T-helper 2 cell (primary cell): ENCODE data around the gene TNNT3.
"Not testable (repeated sequence)": the region's sequence is repeated elsewhere in the genome, so short reads cannot be mapped to it uniquely, and the experiment has no call there.

Experiments used
- DNase-seq, 5 experiments: peaks; one replicate each; pipeline versions ENCODE4 v3.0.0 to v3.0.0-alpha.2; 2012 to 2022

Gene TNNT3

DNA sequence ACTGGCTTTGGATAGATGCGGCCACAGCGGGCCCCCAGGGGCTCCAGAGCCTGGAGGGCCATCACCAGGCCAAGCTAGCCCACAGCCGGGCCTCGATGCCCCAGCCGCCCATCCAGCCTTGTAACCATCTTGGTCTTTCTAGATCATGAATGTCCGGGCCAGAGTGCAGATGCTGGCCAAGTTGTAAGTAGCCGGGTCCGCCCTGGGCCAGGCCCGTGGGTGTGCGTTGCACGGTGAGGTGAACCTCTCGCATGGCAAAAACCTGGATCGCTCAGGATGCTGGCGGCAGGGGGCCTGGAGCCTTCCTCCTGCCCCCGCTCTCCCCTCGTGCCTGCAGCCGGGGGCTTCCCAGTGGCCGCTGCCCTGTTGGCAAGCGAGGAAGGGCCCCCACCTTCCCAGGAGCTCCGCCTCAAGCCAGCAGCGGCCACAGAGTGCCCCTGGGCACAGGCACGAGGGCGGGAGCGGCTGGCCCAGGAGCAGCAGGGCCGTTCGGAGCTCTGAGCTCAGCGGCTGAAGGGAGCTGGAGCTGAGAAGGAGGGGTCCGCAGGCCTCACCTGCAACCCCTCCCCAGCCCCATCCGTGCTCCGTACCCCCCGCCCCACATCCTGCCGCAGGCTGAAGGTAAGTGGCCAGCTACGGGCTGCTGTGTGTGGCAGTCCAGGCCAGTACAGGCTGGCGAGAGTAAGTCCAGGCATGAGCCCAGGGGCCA is 16.7 kb downstream of the TNNT3 start:
- peak in 1 of 5 experiments; percentile 0 for DNase-seq

DNA sequence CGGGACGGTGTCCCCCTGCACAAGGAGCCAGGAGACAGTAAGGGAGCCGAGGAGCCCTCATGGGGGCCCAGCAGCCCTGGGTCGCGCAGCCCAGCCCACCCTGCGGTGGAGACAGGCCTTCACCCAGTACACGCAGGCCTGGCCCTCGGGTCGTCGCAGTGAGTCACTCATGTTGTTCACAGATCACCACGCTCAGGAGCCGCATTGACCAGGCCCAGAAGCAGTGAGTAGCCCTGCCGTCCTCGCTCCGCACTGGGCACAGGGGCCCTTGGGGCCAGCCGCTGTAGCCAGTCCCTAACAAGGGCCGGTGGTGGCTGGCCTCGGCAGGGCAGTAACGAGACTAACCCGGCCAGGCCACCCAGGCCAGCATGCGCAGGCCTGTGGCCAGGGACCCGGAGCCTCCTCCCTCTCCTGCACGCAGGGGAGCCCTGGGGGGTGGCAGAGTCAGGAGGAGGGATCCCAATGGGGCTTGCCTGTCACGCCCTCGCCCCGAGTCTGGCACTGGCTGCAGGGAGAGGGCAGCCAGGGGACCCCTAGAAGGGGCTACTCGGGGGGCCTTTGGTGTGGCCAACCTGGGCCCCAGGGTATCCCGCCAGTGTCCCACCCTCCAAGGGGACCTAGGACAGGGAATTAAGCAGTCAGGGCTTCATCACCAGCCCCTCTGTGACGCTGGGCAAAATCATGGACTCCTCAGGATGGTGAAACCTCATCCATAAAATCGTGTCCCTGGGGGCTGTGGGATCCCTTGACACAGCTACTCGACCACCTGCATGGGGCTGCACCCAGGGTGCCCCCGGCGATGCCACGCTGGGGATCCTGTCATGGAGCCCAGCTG is 17.5 kb downstream of the TNNT3 start:
- DNase-seq, result peak in 1 of 5 experiments; percentile 7

DNA sequence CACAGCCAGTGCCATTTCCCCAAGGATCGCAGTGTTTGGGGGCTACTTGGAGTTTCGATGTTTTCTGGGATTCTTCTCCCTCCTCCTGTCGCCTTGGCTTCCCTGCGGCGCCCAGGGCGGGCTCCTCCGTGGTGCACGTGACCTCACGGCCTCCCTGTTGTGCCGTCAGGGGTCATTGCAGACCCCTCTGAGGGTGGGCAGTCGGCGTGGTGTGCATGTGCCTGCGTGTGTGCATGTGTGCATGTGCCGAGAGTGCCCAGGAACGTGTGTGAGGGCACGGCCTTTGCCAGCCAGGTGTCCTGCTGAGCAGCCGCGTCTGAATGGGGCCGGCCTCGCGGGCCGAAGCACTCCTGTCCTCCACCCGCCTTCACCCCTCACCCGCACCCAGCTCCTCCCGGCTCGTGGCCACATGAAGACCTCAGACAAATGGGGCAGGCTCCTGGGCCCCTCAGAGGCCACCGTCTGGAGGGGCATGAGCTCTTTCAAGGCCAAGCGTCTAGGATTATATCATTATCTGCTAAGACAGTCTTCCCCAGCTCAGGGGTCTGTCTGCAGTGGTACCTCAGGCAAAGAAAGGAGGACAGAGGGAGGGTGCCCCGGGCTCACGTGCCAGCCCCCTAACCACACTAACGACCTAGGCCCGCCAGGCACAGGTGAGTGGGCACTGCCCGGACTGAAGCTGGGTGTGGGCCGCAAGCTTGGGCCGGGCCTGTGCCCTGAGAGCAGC is 18.3 kb downstream of the TNNT3 start:
- peak in 1 of 5 experiments; percentile 6 for DNase-seq

DNA sequence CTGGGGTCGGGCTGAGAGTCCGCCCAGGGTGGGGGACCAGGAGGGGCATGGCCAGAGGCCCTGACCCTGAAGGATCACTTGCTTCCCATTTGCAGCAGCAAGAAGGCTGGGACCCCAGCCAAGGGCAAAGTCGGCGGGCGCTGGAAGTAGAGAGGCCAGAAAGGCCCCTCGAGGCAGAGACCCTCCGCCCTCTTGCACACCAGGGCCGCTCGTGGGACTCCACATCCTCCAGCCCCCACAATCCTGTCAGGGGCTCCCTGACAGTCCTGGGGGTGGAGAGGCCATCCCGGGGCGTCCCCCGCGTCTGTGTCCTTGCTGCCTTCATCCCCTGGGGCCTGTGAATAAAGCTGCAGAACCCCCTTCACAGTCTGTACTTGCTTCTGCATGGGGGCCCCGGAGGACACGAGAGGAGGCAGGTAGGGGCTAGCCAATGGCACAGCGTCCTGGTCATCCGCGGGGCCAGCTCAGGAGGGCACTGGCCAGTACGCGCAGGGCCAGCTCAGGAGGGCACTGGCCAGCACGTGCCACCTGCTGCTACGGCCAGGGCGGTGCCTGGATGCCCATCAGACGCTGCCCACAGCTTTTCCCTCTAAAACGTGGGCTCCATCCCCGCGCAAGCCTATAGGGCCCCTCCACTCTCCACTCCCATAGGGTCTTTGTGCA is 19.0 kb downstream of the TNNT3 start:
- peak in 1 of 5 experiments; percentile 3 for DNase-seq

DNA sequence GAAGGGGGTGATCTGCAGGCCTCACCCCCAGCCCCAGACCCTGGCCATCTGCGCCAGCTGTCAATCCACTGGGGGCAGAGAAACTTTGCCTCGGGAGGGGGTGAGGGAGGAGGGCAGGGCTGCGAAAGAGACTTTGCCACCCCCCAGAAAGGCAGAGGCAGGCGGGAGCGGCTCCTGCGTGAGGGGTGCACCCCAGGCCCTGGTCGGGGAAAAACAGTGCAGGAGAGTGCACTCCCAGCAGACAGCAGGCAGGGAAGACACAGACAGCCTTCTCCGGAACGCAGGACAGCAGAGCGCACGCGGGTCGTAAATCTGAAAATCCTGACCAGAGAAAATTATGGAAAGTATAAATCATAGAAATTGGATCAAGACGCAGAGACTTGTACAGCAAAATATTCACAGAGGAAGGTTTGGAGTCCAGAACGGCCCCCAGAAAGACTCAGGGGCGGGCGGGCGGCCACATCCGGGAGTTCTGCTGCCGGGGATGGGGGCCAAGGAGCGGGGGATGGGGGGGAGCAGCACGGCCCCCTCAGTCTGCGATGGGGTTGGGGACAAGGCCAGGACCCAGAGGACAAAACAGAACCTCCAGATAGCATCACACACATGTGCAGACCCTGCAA is 19.6 kb downstream of the TNNT3 start:
- DNase-seq, result peak in 1 of 5 experiments; percentile 4

DNA sequence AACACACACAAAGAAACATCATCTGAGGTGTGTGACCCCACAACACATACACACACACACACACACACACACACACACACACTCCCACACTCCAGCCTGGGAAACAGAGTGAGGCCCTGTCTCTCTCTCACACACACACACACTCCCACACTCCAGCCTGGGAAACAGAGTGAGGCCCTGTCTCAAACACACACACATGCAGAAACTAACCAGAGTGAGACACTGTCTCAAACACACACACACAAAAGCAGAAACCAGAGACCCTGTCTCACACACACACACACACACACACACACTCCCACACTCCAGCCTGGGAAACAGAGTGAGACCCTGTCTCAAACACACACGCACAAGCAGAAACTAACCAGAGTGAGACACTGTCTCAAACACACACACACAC is 20.3 kb downstream of the TNNT3 start:
- DNase-seq, result not testable (repeated sequence)

DNA sequence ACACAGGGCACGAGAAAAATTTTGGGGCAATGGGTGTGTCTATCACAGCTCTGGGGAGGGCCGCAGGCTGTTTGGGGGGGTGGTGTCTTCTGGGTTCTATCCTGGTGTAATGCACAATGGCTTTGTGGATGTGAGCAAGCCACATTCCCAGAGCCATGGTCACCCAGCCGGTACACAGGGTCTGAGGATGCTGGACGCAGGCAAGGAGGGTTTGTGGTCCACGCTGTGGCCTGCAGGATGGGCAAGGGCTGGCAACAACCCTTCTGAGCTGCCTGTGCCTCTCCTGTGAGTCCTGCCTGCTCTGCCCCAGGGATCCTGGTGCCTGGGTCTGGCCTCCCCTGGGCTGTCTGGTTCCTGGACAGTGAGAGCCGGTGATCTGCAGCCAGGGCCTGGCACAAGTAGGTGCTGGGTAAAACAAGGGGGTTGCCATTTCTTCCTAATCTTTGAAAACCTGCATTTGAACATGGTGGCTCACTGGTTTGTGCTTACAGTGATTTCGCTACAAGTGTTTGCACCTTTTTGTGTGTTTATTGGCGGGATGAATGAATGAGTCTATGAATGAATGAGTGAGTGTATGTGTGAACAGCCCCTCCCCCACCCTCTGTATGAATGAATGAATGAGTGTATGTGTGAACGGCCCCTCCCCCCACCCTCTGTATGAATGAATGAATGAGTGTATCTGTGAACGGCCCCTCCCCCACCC is 23.2 kb downstream of the TNNT3 start:
- peak in 1 of 5 experiments; percentile 3 for DNase-seq

DNA sequence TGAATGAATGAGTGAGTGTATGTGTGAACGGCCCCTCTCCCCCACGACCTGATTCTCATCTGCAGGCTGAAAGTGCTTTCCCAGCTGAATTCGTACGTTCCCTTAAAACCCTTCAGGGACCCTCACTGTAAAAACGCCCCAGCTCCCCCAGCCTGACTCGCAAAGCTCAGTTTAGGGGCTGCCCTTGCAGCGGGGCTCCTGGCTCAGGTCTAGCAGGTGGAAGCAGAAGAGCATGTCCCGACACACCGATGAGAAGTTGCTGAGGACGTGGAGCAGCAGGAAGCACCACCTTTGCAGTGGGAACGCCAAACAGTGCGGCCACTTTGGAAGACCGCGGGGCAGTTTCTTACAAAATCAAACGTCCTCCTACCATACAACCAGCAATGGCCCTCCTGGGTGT is 24.1 kb downstream of the TNNT3 start:
- DNase-seq, result peak in 1 of 5 experiments; percentile 2

DNA sequence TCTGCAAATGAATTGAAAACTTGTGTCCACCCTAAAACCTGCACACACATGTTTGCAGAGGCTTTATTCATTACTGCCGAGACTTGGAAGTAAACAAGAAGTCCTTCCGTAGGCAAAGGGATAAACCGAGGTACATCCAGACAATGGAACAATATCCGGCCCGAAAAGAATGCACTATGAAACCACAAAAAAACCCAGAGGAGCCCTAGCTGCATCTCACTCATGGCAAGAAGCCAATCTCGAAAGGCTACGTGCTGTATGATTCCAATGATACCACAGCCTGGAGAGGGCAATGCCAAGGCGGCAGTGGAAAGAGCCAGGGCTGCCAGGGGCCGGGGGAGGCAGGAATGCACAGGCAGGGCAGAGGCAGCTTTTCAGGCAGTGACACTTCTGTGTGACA is 24.5 kb downstream of the TNNT3 start:
- DNase-seq, result no peak

DNA sequence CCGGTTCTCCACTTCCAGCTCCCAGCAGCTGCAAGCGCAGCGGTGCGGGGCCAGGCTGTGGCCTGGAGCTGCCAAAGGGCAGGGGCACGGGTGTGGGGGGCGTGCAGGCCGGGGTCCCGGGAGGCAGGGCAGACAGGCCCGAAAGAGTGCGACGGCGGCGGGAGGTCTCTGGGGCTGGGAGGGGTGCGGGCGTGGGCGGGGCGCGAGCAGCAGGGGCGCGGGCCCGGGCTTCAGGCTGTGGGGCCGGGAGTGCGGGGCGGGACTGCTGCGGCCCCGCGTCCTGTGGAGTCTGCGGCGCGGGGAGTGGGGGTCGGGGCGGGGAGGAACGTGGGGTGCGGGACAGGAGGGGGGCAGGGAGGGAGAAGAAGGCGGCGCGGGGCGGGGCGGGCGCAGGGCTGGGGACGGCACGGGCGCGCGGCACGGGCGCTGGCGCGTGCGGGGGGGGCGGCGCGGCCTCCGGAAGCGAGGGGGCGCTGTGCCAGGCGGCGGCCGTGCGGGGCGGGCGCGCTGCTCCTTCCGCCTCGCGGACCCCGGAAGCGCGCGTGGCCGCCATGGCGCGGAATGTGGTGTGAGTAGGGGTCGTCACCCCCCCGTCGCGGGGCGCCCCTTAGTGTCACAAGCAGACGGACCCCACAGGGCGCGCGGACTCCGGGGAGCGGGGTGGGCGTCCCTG is 27.4 kb downstream of the TNNT3 start, which contains the start of gene MRPL23:
Gene MRPL23 (plus strand): TSS at position 521 of the 673 bp plus-strand sequence. CDS start 31 bp downstream, at position 552.
- peak in 1 of 5 experiments; percentile 28 for DNase-seq

DNA sequence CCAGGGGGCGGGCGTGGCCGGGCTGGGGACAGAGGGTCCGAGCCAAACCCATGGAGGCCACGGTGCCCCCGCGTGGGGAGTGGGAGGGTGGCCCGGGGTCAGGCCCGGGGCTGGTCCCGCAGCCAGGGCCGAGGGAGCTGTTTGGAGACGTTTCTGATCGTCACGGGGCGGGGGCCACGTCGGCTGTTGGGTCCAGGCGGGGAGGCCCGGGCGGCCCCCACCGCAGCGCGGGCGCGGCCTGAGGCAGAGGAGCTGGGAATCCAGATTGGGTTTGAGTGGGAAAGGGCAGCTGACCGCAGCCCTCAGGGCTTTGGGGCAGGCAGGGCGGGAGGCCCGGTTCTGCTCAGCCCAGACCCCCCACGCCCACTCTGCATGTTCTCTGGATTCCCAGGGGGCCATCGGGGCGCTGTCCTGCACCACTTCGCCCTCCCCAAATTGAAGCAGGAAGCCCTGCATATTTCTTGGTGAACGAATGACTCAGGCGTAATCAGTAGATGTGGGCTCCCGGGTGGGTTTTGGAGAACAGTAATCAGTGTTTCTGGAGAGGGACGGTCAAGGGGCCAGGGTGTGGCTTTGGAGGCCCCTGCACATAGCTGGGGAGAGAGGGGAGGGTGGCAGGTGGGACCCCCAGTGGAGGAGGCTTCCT is 28.2 kb downstream of the TNNT3 start:
- no peak for DNase-seq

DNA sequence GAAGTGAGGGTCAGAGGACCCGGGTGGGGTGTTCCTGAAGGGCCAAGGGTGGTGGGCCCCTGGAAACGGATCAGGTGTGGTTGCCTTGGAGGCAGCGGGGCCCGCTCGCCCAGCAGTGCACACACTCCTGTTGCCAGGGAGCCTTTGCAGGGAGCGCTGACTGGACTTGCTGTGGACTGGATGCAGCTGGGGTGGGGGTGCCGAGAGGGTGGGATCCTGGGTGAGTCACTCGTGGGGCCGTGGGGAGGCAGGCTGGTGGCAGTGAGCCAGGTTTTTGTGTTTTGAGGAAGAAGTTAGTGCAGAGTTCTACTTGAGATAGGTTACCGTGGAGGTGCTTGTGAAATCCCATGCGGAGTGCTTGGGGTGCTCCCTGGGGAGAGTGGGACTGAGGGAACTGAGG is 28.9 kb downstream of the TNNT3 start:
- DNase-seq, result no peak

DNA sequence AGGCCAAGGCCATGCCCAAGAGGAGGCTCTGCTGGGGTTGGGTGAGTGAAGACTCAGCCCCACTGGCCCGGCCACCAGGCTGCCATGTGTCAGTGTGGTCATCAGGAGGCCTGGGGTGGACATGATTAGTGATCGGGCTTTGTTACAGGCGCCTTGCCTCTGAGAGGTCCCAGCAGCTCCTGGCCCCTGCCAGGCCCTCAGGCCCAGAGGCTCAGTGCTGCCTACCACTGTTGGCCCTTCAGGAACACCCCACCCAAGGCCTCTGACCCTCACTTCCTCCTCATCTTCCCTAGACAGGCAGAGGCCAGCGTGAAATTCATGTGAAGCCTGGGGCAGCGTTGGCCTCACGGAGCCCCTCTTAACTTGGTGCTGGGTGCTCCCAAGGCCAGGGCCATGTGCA is 29.8 kb downstream of the TNNT3 start:
- DNase-seq, result no peak

DNA sequence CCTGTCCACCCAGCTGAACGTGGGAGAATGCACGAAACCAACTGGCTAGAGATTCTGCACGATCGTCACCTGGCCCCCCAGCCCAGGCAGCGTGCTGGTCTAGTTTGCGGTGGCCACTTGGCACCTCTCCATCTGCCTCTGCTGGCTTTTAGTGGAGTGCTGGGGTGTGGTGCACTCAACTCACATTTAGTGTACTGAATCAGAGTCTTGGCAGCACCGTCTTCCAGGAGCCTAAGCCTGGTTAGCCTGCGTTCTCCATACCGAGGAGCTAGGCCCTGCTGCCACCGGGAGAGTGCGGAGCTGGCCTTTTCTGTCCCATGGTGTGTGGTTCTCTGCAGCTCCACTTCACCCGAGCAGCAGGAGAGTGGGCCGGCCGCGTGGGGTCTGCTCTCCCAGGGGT is 30.4 kb downstream of the TNNT3 start:
- DNase-seq, result no peak

DNA sequence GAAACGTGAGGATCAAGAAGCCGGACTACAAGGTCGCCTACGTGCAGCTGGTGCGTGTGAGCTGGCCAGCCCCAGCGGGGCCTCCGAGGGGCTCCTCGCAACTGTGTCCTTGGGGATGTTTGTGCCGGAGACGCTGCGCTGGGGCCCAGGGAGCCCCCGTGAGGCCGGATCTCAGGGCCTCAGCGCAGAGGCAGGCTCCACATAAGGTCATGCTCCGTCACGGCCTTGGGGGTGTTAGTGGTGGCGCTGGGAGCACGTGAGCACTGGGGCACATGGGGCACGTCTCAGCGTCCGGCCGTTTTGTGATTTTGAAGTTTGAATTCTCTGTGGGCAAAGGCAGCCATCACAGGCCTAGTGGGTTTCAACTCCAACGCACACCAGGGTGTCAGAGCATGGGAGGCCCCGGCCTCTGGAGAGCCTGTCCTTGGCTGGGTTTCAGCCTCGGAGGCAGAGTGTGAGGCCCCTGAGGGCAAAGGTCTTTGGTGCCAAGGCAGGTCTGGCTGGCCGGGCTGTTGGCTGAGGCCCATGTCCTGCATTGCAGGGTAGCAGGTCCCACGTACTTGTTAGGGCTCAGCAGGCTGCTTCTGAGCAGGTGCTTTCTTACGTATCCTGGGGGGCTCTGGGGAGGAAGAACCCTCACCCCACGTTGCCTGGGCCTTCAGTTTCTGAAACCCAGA is 33.4 kb downstream of the TNNT3 start:
- DNase-seq, result no peak

DNA sequence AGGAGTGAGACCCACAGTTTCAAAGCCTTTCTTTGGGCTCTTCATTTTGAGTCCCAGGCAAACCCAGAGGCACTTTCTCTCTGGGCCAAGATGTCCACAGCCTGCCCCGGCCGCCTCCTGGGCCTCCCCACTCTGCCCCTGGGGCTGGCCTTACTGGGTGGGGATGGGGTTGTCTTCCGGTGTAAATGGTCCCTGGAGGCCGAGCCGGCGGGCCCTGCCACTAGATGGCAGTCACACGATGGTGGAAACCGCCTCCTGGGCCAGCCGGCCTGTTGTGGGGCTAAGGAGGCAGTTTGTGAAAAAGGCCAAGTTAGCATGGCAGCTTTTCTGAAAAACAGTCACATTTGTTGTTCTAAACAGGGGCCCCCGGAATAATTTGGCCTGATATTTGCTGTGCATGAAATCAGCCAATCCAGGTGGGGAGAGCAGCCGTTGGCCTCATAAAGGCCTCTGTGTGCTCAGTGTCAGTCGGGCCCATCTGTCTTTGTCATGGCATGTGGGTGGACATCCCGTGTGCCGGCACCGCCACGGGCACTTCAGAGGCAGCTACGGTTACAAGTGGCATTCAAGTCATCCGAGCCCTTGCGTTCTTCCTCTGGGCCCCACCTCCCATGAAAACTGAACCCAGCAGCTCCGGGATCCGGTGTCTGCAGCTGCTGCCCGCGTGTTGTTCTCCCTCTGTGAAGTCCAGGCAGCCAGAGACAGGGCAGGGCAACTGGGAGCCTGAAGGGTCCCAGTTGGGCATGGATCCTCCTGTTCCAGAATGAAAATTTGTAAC is 34.2 kb downstream of the TNNT3 start:
- no peak for DNase-seq

DNA sequence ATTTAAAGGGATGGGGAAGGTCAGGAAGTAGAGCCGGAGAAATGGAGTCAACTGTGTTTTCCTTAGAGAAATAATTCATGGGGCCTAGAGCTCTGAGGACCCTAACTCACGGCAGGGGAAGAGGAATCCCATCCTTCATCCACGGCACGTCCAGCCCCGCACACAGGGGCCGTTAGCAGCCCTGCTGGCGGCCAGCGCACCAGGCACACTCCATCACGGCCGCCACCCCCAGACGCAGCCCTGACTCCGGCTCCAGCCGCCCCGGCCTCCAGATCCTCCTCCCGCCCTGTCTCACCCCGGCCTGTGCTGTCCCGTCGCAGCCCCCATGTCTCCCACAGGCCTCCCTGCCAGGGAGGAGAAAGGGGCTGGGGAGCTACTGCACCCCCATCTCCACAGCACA is 38.9 kb downstream of the TNNT3 start:
- DNase-seq, result no peak

DNA sequence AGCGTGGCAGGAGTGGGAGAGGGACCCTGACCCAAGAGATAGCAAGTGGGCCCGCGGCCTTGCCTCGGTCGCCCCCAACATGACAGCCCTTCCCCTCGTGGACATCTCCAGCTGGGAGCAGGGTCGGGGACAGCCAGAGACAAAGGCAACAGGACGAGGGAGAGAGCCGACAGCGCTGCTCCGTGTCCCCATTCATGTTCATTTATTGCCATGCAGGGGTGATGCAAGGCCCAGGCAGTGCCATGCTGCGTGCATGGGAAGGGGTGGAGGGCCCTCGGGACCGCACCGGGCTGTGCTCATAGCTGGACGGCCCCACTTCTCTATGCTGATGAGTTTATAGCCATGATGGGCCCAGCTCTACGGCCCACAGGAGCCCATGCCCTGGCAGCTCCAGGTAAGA is 40.3 kb downstream of the TNNT3 start:
- DNase-seq, result no peak

DNA sequence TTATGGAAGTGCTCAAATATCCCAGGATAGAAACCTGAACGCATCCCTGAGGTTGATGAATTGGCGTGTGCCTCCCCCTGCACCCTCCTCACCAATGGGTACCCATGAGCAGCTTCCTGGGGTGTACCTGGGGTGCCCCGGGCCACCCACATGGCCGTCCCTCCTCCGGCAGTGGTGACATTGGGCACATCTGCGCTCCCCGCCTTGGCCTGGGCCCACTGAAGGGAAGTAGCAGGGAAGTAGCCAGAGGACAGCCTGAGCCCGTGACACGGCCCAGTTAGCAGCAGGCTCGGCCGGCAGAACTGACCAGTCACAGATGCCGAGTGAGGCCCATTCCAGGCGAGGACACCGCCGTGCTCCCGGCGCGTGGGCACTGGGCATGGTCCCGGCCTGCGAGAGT is 44.4 kb downstream of the TNNT3 start:
- DNase-seq, result no peak
